Stomach (tissue), 9 donors: Measurements from ENCODE around the gene GALNT2. TPM values are rescaled to one million over a fixed set of nuclear protein-coding genes. Genes with fewer than 3 reads are reported as not detected.

Experiments used
- DNase-seq, 2 donors: peaks; one replicate each; pipeline versions ENCODE4 v3.0.0 to v3.0.0-alpha.2; 2013 to 2019
- H3K27ac ChIP-seq, 5 donors: fragments of 200-600 bp in 4 of 5; sonication (generic) in 4 of 5; one replicate each; pipeline ENCODE4 v1.5.1; 2013 to 2019; ENCODE audit warnings: mild to moderate bottlenecking in 1 of 5, moderate library complexity in 1 of 5
- H3K27me3 ChIP-seq, 3 donors: fragments of 200-600 bp; sonication (generic); one replicate each; pipeline ENCODE4 v1.5.1; 2017 to 2019; ENCODE audit warnings: mixed run types in 1 of 3
- H3K36me3 ChIP-seq, 4 donors: fragments of 200-600 bp; sonication (generic); 1 replicate in 3 of 4; 2 replicates in 1 of 4; pipeline ENCODE4 v1.5.1; 2016 to 2019
- H3K4me1 ChIP-seq, 4 donors: fragments of 200-600 bp; sonication (generic); one replicate each; pipeline ENCODE4 v1.5.1; 2016 to 2019
- H3K4me3 ChIP-seq, 4 donors: fragments of 200-600 bp; sonication (generic) in 3 of 4; one replicate each; pipeline ENCODE4 v1.5.1; 2016 to 2019; ENCODE audit warnings: mild to moderate bottlenecking in 1 of 4
- H3K9me3 ChIP-seq, 4 donors: fragments of 200-600 bp; sonication (generic); one replicate each; pipeline ENCODE4 v1.5.1; 2016 to 2019
- CTCF ChIP-seq, 7 experiments: fragments of 450-650 bp in 4 of 7; fragments of 200-600 bp in 3 of 7; sonication (generic) in 3 of 7; IDR thresholded peaks; one replicate each; pipeline ENCODE4 v1.5.1; 2016 to 2019; ENCODE audit warnings: antibody characterized with exemption in 7 of 7, control low read depth in 2 of 7, mild to moderate bottlenecking in 1 of 7
- EP300 ChIP-seq: sonication (generic); formaldehyde crosslinking; IDR thresholded peaks from one replicate; pipeline ENCODE4 v1.6.1; 2017; ENCODE audit warnings: antibody characterized with exemption
- POLR2A ChIP-seq, 4 donors: fragments of 450-650 bp; IDR thresholded peaks; one replicate each; pipeline ENCODE4 v1.6.1; 2016; ENCODE audit warnings: antibody characterized with exemption in 4 of 4, control low read depth in 2 of 4, mild to moderate bottlenecking in 1 of 4, moderate library complexity in 1 of 4
- POLR2AphosphoS5 ChIP-seq, 3 donors: sonication (generic); formaldehyde crosslinking; IDR thresholded peaks; one replicate each; pipeline ENCODE4 v1.6.1; 2016; ENCODE audit warnings: antibody characterized with exemption in 3 of 3
- WGBS, 5 donors: extraction: QIAGEN DNeasy Blood & Tissue Kit in 3 of 5; methylation state at CpG; one replicate each; pipeline versions ENCODE4 v1.1.5 to v1.1.7; 2013 to 2018; 5-methylcytosine and 5-hydroxymethylcytosine counted together
- intact Hi-C: fragments of 100-400 bp; cut with DNase I; formaldehyde crosslinking; loops from one replicate; pipeline ENCODE4 v1.15.1; 2023; ENCODE audit warnings: low total_unique reads
- polyA plus RNA-seq, 3 donors: library from polyadenylated mRNA; stranded (reverse); fragments of 200-250 nt; gene quantifications; one replicate each; pipeline ENCODE4 v1.2.3, GENCODE V29; 2013
- total RNA-seq, 5 donors: library from RNA; depleted of rRNA; stranded (reverse); fragments of >200 nt; gene quantifications; one replicate each; pipeline versions ENCODE4 v1.1.0 to v1.2.3, GENCODE V29; 2014 to 2016
- donor health status: healthy with polysubstance abuse.
- donor health status: Bipolar disorder and iron deficiency.
- donor health status: healthy.

Gene GALNT2
- total and polyA plus RNA-seq, 8 donors = 5.5 to 101 (median 43.1) TPM

- Histone ChIP-seq H3K9me3 (no peaks in the 10 kb centered on the region), H3K36me3 (no peaks in the 10 kb centered on the region), H3K4me3 (no peak overlapping the region), H3K27me3 (no peaks in the 10 kb centered on the region), H3K27ac (peak overlapping the region in 4 of 5 donors; percentile 80 to 90 (median 87)), H3K4me1 (peaks cover 50 to 90% (median 64%) of the 10 kb centered on the region in 4 donors)
- no peak for TF ChIP-seq EP300
- no peak for TF ChIP-seq POLR2AphosphoS5 (IDR thresholded peaks at IDR 0.05)
- no peak for DNase-seq
- intact Hi-C loops = no loop called here
- 41 to 62% (median 48%) methylated on average over 5 of the region's 5 CpGs for WGBS, 5 donors
Measured at GRCh38 chr1:230103306-230104173, 36.5 kb downstream of the GALNT2 start.

DNA sequence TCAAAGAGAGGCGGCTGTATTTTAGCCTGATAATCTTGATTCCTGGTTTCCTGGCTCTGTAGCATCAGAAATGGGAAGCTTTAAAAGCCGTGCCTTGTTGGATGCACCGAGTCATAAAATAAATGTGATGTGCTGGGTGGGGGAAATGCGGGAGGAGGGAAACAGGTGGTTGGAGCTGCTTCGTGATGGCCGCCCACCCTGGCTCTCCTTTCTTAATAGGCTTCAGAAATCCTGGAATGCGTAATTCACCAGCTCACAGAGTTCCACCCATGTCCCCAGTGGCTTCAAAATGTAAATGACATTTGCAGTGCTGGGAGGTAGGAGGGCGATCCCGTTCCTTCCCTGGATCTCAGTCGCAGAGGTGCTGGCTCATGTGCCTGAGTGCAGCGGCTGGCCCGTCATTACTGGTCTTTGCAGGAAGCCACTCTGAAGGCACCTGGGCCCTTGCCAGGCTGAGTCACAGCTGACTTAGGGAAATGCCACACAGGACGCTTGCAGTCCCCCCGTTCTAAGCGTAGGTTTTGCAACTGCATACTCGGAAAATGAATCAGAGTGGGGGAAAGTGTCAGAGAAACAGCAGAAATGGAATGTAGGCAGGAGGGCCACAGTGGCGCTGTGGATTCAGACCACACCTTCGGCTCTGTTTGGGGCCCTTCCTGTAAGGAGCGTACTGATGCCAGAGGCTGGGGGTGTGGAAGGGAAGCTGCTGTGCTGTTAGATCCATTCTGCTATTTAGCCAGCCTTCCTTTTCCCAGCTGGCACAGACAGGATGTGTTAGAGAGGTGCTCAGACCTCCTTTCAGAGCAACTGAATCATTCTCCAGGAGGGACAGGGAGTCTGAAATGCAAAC lies 37.6 kb downstream of the GALNT2 start:
- TF ChIP-seq EP300 = peak; percentile 92
- peak; percentile 88 to 98 (median 90) for TF ChIP-seq POLR2AphosphoS5 (IDR thresholded peaks at IDR 0.05)
- TF ChIP-seq CTCF (IDR thresholded peaks at IDR 0.05) = no peak
- 11 to 19% (median 15%) methylated on average over 19 of the region's 19 CpGs for WGBS, 5 donors

GRCh38 chr1:230105245-230105753 lies 38.3 kb downstream of the GALNT2 start:
- no peak for DNase-seq
- intact Hi-C loops = no loop called here
- Histone ChIP-seq H3K9me3 (no peaks in the 10 kb centered on the region), H3K4me1 (peaks cover 52 to 96% (median 75%) of the 10 kb centered on the region in 4 donors), H3K36me3 (no peaks in the 10 kb centered on the region), H3K4me3 (peak overlapping the region in 1 of 4 donors; percentile 12), H3K27me3 (no peaks in the 10 kb centered on the region), H3K27ac (peak overlapping the region; percentile 31 to 90 (median 87))
- TF ChIP-seq EP300 = no peak
- TF ChIP-seq CTCF (IDR thresholded peaks at IDR 0.05) = no peak
- peak in 1 of 3 donors; percentile 16 for TF ChIP-seq POLR2AphosphoS5 (IDR thresholded peaks at IDR 0.05)
- no peak for TF ChIP-seq POLR2A (IDR thresholded peaks at IDR 0.05)
- WGBS, 5 donors = 55 to 73% (median 62%) methylated on average over 11 to 12 of the region's 12 CpGs

More for the DNA sequence above, 37.6 kb downstream of the GALNT2 start:
- no peaks in the 10 kb centered on the region for H3K9me3 ChIP-seq
- no peaks in the 10 kb centered on the region for H3K36me3 ChIP-seq
- H3K27me3 ChIP-seq = no peaks in the 10 kb centered on the region
- peaks cover 52 to 92% (median 71%) of the 10 kb centered on the region in 4 donors for H3K4me1 ChIP-seq
- peak overlapping the region; percentile 31 to 90 (median 87) for H3K27ac ChIP-seq
- DNase-seq = peak; percentile 95 to 96
- H3K4me3 ChIP-seq = peak overlapping the region in 3 of 4 donors; percentile 3 to 12 (median 11)
- intact Hi-C loops = no loop called here

GRCh38 chr1:230105754-230106625 lies 39.0 kb downstream of the GALNT2 start:
- intact Hi-C loops = no loop called here
- Histone ChIP-seq H3K36me3 (no peaks in the 10 kb centered on the region), H3K4me1 (peaks cover 52 to 96% (median 78%) of the 10 kb centered on the region in 4 donors), H3K9me3 (no peaks in the 10 kb centered on the region), H3K27ac (peak overlapping the region in 4 of 5 donors; percentile 80 to 90 (median 87)), H3K4me3 (no peak overlapping the region), H3K27me3 (no peaks in the 10 kb centered on the region)
- peak in 1 of 2 donors; percentile 60 for DNase-seq
- peak; percentile 36 to 91 (median 54) for TF ChIP-seq POLR2AphosphoS5 (IDR thresholded peaks at IDR 0.05)
- no peak for TF ChIP-seq EP300
- no peak for TF ChIP-seq POLR2A (IDR thresholded peaks at IDR 0.05)
- no peak for TF ChIP-seq CTCF (IDR thresholded peaks at IDR 0.05)
- 55 to 65% (median 63%) methylated on average over 10 of the region's 10 CpGs for WGBS, 5 donors
